WTC11 (cell line): ENCODE results near the gene TSPAN4. TPM values are rescaled to one million over a fixed set of nuclear protein-coding genes. Genes with fewer than 3 reads are reported as not detected.

ENCODE experiments used
- ATAC-seq: fragments of 200-7000 bp; cut with Tn5 transposase; 2 replicates; pipeline ENCODE4 v1.10.0; 2021; ENCODE audit warnings: mild to moderate bottlenecking, moderate library complexity
- CTCF ChIA-PET: fragments of 300-600 bp; sonication (Branson Sonifier 250); formaldehyde crosslinking; loops from one replicate; lab custom pipeline; 2021; ENCODE audit warnings: antibody characterized with exemption; lab: Charles Lee
- POLR2A ChIA-PET: fragments of 350-600 bp; sonication (Branson Sonifier 250); formaldehyde crosslinking; loops from one replicate; lab custom pipeline; 2021; ENCODE audit warnings: antibody characterized with exemption; lab: Charles Lee
- DNase-seq: peaks from one replicate; pipeline ENCODE4 v3.0.0; 2021; ENCODE audit warnings: low spot score
- H3K27ac Mint-ChIP-seq: 2 replicates; pipeline ENCODE4 v1.8.0; 2021; ENCODE audit warnings: mixed read lengths
- H3K27me3 Mint-ChIP-seq: 2 replicates; pipeline ENCODE4 v1.8.0; 2021; ENCODE audit warnings: low read depth, mild to moderate bottlenecking, moderate library complexity, mixed read lengths
- H3K36me3 Mint-ChIP-seq: 2 replicates; pipeline ENCODE4 v1.8.0; 2021; ENCODE audit warnings: mixed read lengths
- H3K4me1 Mint-ChIP-seq: 2 replicates; pipeline ENCODE4 v1.8.0; 2022; ENCODE audit warnings: mixed read lengths
- H3K4me3 Mint-ChIP-seq: 2 replicates; pipeline ENCODE4 v1.8.0; 2021; ENCODE audit warnings: mild to moderate bottlenecking, moderate library complexity, mixed read lengths
- H3K9me3 Mint-ChIP-seq: 2 replicates; pipeline ENCODE4 v1.8.0; 2021; ENCODE audit warnings: mixed read lengths
- CBFB ChIP-seq: sonication (generic); formaldehyde crosslinking; IDR thresholded peaks from 2 replicates; pipeline ENCODE4 v1.8.1; 2022; ENCODE audit warnings: mild to moderate bottlenecking, low read depth, missing genetic modification reagents
- CREM ChIP-seq: sonication (generic); formaldehyde crosslinking; IDR thresholded peaks from 2 replicates; pipeline ENCODE4 v1.8.1; 2022; ENCODE audit warnings: mild to moderate bottlenecking, missing genetic modification reagents, moderate library complexity
- FOXK1 ChIP-seq: sonication (generic); formaldehyde crosslinking; IDR thresholded peaks from 2 replicates; pipeline ENCODE4 v1.8.0; 2022; ENCODE audit warnings: mild to moderate bottlenecking, moderate library complexity, missing genetic modification reagents
- KAT7 ChIP-seq: sonication (generic); formaldehyde crosslinking; IDR thresholded peaks from 2 replicates; pipeline ENCODE4 v1.8.1; 2023; ENCODE audit warnings: missing genetic modification reagents, mild to moderate bottlenecking, borderline replicate concordance
- MXD4 ChIP-seq: fragments of 250-450 bp; sonication (Bioruptor Pico); IDR thresholded peaks from 2 replicates; pipeline ENCODE4 v1.8.0; 2021; ENCODE audit warnings: mild to moderate bottlenecking, moderate library complexity, borderline replicate concordance
- MYBL2 ChIP-seq: sonication (generic); formaldehyde crosslinking; IDR thresholded peaks from 2 replicates; pipeline ENCODE4 v1.8.1; 2023; ENCODE audit warnings: mild to moderate bottlenecking, moderate library complexity, missing genetic modification reagents
- NFE2L1 ChIP-seq: sonication (generic); formaldehyde crosslinking; IDR thresholded peaks from 2 replicates; pipeline ENCODE4 v1.8.1; 2023; ENCODE audit warnings: missing genetic modification reagents
- NFYB ChIP-seq: sonication (generic); formaldehyde crosslinking; conservative IDR thresholded peaks from 2 replicates; pipeline ENCODE4 v1.8.0; 2022; ENCODE audit warnings: low read depth, missing genetic modification reagents
- OVOL2 ChIP-seq: fragments of 250-450 bp; sonication (Bioruptor Pico); IDR thresholded peaks from 2 replicates; pipeline ENCODE4 v1.9.0; 2021; ENCODE audit warnings: mild to moderate bottlenecking, borderline replicate concordance
- RORB ChIP-seq: fragments of 250-450 bp; sonication (Bioruptor Pico); IDR thresholded peaks from 2 replicates; pipeline ENCODE4 v1.9.0; 2021; ENCODE audit warnings: mild to moderate bottlenecking
- SMAD4 ChIP-seq: sonication (generic); formaldehyde crosslinking; IDR thresholded peaks from 2 replicates; pipeline ENCODE4 v1.8.0; 2022; ENCODE audit warnings: mild to moderate bottlenecking, missing genetic modification reagents
- SP1 ChIP-seq: sonication (generic); formaldehyde crosslinking; conservative IDR thresholded peaks from 2 replicates; pipeline ENCODE4 v1.8.1; 2022; ENCODE audit warnings: missing genetic modification reagents
- TEAD4 ChIP-seq: sonication (generic); formaldehyde crosslinking; IDR thresholded peaks from 2 replicates; pipeline ENCODE4 v1.8.0; 2022; ENCODE audit warnings: mild to moderate bottlenecking, missing genetic modification reagents
- ZNF219 ChIP-seq: sonication (generic); formaldehyde crosslinking; IDR thresholded peaks from 2 replicates; pipeline ENCODE4 v1.8.0; 2023; ENCODE audit warnings: missing genetic modification reagents, mild to moderate bottlenecking, borderline replicate concordance
- ZNF232 ChIP-seq: sonication (generic); formaldehyde crosslinking; IDR thresholded peaks from 2 replicates; pipeline ENCODE4 v1.8.0; 2022; ENCODE audit warnings: mild to moderate bottlenecking, missing genetic modification reagents
- ZNF281 ChIP-seq: sonication (generic); formaldehyde crosslinking; IDR thresholded peaks from 2 replicates; pipeline ENCODE4 v1.8.0; 2023; ENCODE audit warnings: mild to moderate bottlenecking, missing genetic modification reagents
- ZNF425 ChIP-seq: fragments of 250-450 bp; sonication (Bioruptor Pico); conservative IDR thresholded peaks from 2 replicates; pipeline ENCODE4 v1.9.0; 2021; ENCODE audit warnings: mild to moderate bottlenecking
- total RNA-seq: library from RNA; stranded (reverse); gene quantifications from 3 replicates; pipeline ENCODE4 v1.2.3, GENCODE V29; 2021
- TF ChIP-seq, protein P1 (sequence below): sonication (generic); formaldehyde crosslinking; IDR thresholded peaks from 2 replicates; pipeline ENCODE4 v1.8.0; 2022; ENCODE audit warnings: mild to moderate bottlenecking, missing genetic modification reagents
- TF ChIP-seq, protein P2 (sequence below): sonication (generic); formaldehyde crosslinking; IDR thresholded peaks from 2 replicates; pipeline ENCODE4 v1.8.0; 2022; ENCODE audit warnings: mild to moderate bottlenecking, missing genetic modification reagents
- TF ChIP-seq, protein P3 (sequence below): fragments of 250-450 bp; sonication (Bioruptor Pico); IDR thresholded peaks from 2 replicates; pipeline ENCODE4 v1.9.0; 2021; ENCODE audit warnings: mild to moderate bottlenecking
- TF ChIP-seq, protein P4 (sequence below): sonication (generic); formaldehyde crosslinking; IDR thresholded peaks from 2 replicates; pipeline ENCODE4 v1.8.1; 2022; ENCODE audit warnings: mild to moderate bottlenecking, moderate library complexity, missing genetic modification reagents
- TF ChIP-seq, protein P5 (sequence below): sonication (generic); formaldehyde crosslinking; IDR thresholded peaks from 2 replicates; pipeline ENCODE4 v1.8.0; 2023; ENCODE audit warnings: missing genetic modification reagents
- TF ChIP-seq, protein P6 (sequence below): sonication (generic); formaldehyde crosslinking; IDR thresholded peaks from 2 replicates; pipeline ENCODE4 v1.8.1; 2023; ENCODE audit warnings: mild to moderate bottlenecking, missing genetic modification reagents

TSPAN4 gene
- total RNA-seq, 1 experiment from 2014 or later: 94.3 TPM

DNA sequence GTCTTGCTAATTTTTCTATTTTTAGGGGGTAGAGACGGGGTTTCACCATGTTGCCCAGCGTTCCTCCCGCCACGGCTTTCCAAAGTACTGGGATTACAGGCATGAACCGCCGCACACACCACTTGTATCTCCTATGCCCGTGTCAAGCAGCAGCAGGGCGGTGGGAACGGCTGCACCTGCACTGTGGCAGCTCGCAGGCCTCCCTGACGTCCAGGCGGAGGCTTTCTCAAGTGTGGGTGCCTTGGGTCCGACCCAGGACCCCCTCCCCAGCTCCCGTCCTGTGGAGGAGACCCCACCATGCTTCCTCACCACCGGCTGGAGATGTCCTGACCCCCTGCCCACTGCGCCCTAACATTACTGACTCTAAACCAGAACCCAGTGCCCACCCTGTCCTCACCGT lies 25.7 kb downstream of the TSPAN4 start:
- Mint-ChIP-seq H3K27me3 (no peaks in the 10 kb centered on the region; the same call in 1 of the 2 replicates), H3K4me3 (no peak overlapping the region)
- TF ChIP-seq, protein P1, sequence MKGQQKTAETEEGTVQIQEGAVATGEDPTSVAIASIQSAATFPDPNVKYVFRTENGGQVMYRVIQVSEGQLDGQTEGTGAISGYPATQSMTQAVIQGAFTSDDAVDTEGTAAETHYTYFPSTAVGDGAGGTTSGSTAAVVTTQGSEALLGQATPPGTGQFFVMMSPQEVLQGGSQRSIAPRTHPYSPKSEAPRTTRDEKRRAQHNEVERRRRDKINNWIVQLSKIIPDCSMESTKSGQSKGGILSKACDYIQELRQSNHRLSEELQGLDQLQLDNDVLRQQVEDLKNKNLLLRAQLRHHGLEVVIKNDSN (CRISPR knock-in tag): no peak
- TF ChIP-seq ZNF219 (CRISPR knock-in tag) (no peak), MYBL2 (CRISPR knock-in tag) (no peak), OVOL2 (CRISPR knock-in tag) (no peak), FOXK1 (no peak), SMAD4 (CRISPR knock-in tag) (no peak), SP1 (no peak), NFYB (no peak), CREM (CRISPR knock-in tag) (no peak), MXD4 (CRISPR knock-in tag) (no peak)
- TF ChIP-seq, protein P2, sequence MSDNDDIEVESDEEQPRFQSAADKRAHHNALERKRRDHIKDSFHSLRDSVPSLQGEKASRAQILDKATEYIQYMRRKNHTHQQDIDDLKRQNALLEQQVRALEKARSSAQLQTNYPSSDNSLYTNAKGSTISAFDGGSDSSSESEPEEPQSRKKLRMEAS (CRISPR knock-in tag): no peak
- TF ChIP-seq, all 79 proteins: peak for 0
- no peaks in the 10 kb centered on the region for H3K36me3 Mint-ChIP-seq
- no peak for ATAC-seq
- CTCF ChIA-PET: interaction anchor here (1.0 to 2.1 kb wide), 8 partner anchors 11 to 183 kb away, joined by 3 to 8 read pairs (median 5); no protein-coding TSS in a partner anchor
- H3K9me3 Mint-ChIP-seq: no peaks in the 10 kb centered on the region
- DNase-seq: no peak
- peaks cover 5% of the 10 kb centered on the region for H3K4me1 Mint-ChIP-seq
- H3K27ac Mint-ChIP-seq: no peak overlapping the region
- POLR2A ChIA-PET: interaction anchor here (1.0 kb wide), 1 partner anchor 25 kb away, joined by 6 read pairs; no protein-coding TSS in a partner anchor

- ChIA-PET POLR2A (no interaction called here), CTCF (interaction anchor here (1.0 to 2.1 kb wide), 4 partner anchors 18 to 585 kb away, joined by 3 to 8 read pairs (median 4); no protein-coding TSS in a partner anchor)
- Mint-ChIP-seq H3K4me3 (no peak overlapping the region), H3K27ac (no peak overlapping the region), H3K4me1 (peaks cover 1% of the 10 kb centered on the region), H3K27me3 (no peaks in the 10 kb centered on the region; the same call in 1 of the 2 replicates), H3K9me3 (no peaks in the 10 kb centered on the region), H3K36me3 (peaks cover 3% of the 10 kb centered on the region)
- DNase-seq: no peak
- TF ChIP-seq ZNF425 (CRISPR knock-in tag) (no peak), TEAD4 (CRISPR knock-in tag) (no peak), RORB (CRISPR knock-in tag) (no peak), CBFB (no peak), NFE2L1 (no peak)
- TF ChIP-seq, protein P3, sequence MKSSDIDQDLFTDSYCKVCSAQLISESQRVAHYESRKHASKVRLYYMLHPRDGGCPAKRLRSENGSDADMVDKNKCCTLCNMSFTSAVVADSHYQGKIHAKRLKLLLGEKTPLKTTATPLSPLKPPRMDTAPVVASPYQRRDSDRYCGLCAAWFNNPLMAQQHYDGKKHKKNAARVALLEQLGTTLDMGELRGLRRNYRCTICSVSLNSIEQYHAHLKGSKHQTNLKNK (CRISPR knock-in tag): no peak
- TF ChIP-seq, protein P4, sequence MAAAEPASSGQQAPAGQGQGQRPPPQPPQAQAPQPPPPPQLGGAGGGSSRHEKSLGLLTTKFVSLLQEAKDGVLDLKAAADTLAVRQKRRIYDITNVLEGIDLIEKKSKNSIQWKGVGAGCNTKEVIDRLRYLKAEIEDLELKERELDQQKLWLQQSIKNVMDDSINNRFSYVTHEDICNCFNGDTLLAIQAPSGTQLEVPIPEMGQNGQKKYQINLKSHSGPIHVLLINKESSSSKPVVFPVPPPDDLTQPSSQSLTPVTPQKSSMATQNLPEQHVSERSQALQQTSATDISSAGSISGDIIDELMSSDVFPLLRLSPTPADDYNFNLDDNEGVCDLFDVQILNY (CRISPR knock-in tag): no peak
- ATAC-seq: no peak
Observed at GRCh38 chr11:868802-869201, 26.1 kb downstream of the TSPAN4 start.

DNA sequence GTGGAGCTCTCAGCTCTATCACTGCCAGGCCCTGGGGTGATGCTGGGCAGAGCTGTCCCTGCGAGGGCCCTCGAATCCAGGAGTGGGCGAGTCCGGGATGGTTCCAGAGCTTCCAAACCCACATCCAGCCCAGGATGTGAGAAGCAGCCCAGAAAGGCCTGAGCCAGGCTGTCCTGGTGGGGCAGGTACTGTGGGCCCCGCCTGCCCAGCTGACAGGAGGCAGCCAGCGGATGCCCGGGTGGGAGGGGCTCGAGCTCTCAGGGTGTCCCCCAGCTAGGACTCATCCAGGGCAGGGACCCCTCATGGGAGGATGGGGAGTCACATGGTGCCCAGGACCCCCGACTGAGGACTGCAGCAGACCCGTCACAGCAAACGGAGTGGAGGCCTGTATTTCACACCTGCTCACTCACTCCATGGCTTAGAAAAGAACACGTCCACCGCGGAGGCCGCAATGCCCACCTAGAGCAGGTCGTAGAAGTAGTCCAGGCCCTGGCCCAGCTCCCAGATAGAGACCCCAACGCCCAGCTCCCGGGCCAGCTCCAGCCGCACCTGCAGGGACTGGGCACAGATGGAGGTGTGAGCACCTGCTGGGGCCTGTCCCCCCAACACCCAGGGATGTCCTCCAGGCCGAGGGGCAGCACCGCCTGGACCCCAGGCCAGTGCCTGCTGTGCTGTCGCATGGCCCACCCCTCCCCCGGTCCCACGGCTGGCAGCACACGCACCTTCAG lies 26.9 kb downstream of the TSPAN4 start:
- no peaks in the 10 kb centered on the region for H3K4me1 Mint-ChIP-seq
- ChIA-PET POLR2A (no interaction called here), CTCF (interaction anchor here (0.5 to 2.1 kb wide), 7 partner anchors 19 to 584 kb away, joined by 3 to 8 read pairs (median 3); no protein-coding TSS in a partner anchor)
- DNase-seq: no peak
- no peak overlapping the region for H3K4me3 Mint-ChIP-seq
- no peaks in the 10 kb centered on the region; the same call in 1 of the 2 replicates for H3K27me3 Mint-ChIP-seq
- no peak for ATAC-seq
- H3K27ac Mint-ChIP-seq: no peak overlapping the region
- H3K9me3 Mint-ChIP-seq: no peaks in the 10 kb centered on the region
- H3K36me3 Mint-ChIP-seq: peaks cover 7% of the 10 kb centered on the region
- TF ChIP-seq KAT7 (CRISPR knock-in tag): no peak
- no peak for TF ChIP-seq ZNF281
- TF ChIP-seq, protein P5, sequence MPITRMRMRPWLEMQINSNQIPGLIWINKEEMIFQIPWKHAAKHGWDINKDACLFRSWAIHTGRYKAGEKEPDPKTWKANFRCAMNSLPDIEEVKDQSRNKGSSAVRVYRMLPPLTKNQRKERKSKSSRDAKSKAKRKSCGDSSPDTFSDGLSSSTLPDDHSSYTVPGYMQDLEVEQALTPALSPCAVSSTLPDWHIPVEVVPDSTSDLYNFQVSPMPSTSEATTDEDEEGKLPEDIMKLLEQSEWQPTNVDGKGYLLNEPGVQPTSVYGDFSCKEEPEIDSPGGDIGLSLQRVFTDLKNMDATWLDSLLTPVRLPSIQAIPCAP (CRISPR knock-in tag): no peak
- TF ChIP-seq ZNF232 (CRISPR knock-in tag): no peak
- TF ChIP-seq, protein P6, sequence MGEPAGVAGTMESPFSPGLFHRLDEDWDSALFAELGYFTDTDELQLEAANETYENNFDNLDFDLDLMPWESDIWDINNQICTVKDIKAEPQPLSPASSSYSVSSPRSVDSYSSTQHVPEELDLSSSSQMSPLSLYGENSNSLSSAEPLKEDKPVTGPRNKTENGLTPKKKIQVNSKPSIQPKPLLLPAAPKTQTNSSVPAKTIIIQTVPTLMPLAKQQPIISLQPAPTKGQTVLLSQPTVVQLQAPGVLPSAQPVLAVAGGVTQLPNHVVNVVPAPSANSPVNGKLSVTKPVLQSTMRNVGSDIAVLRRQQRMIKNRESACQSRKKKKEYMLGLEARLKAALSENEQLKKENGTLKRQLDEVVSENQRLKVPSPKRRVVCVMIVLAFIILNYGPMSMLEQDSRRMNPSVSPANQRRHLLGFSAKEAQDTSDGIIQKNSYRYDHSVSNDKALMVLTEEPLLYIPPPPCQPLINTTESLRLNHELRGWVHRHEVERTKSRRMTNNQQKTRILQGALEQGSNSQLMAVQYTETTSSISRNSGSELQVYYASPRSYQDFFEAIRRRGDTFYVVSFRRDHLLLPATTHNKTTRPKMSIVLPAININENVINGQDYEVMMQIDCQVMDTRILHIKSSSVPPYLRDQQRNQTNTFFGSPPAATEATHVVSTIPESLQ (CRISPR knock-in tag): no peak
